Lung (tissue), 12 donors: ENCODE measurements around the gene GLO1. TPM values are rescaled to one million over a fixed set of nuclear protein-coding genes. Genes with fewer than 3 reads are reported as not detected.

ENCODE experiments used
- ATAC-seq: fragments of 200-7000 bp; cut with Tn5 transposase; one replicate; pipeline ENCODE4 v1.9.1; 2020; ENCODE audit warnings: moderate number of reproducible peaks; ENCODE audit not compliant: insufficient read depth, low FRiP score
- DNase-seq, 3 donors: peaks; one replicate each; pipeline ENCODE4 v3.0.0-alpha.2; 2013 to 2017
- H3K27ac ChIP-seq, 2 donors: one replicate each; pipeline ENCODE4 v1.5.1; 2013; ENCODE audit warnings: mild to moderate bottlenecking in 2 of 2, moderate library complexity in 2 of 2, control low read depth in 1 of 2, inconsistent platforms in 1 of 2, low read depth in 1 of 2, low read length in 1 of 2
- H3K27me3 ChIP-seq, 3 donors: one replicate each; pipeline ENCODE4 v1.5.1; 2013; ENCODE audit warnings: low read length in 2 of 3; ENCODE audit not compliant: control insufficient read depth in 3 of 3, insufficient read depth in 3 of 3
- H3K36me3 ChIP-seq, 4 donors: one replicate each; pipeline ENCODE4 v1.5.1; 2013; ENCODE audit warnings: low read length in 4 of 4, mild to moderate bottlenecking in 1 of 4, moderate library complexity in 1 of 4; ENCODE audit not compliant: control insufficient read depth in 4 of 4, insufficient read depth in 4 of 4
- H3K4me1 ChIP-seq, 5 donors: one replicate each; pipeline ENCODE4 v1.5.1; 2013; ENCODE audit warnings: low read length in 5 of 5, mild to moderate bottlenecking in 2 of 5, moderate library complexity in 1 of 5; ENCODE audit not compliant: control insufficient read depth in 5 of 5, insufficient read depth in 5 of 5
- H3K4me3 ChIP-seq: one replicate; pipeline ENCODE4 v1.5.1; 2013; ENCODE audit warnings: mild to moderate bottlenecking, control low read depth, moderate library complexity
- H3K9ac ChIP-seq, 2 donors: one replicate each; pipeline ENCODE4 v1.5.1; 2013; ENCODE audit warnings: low read length in 2 of 2, control low read depth in 1 of 2; ENCODE audit not compliant: insufficient read depth in 1 of 2
- H3K9me3 ChIP-seq, 4 donors: one replicate each; pipeline ENCODE4 v1.5.1; 2013; ENCODE audit warnings: low read length in 3 of 4, mild to moderate bottlenecking in 1 of 4, moderate library complexity in 1 of 4; ENCODE audit not compliant: control insufficient read depth in 4 of 4, insufficient read depth in 3 of 4
- CTCF ChIP-seq: IDR thresholded peaks from 2 replicates; pipeline ENCODE4 v1.5.1; 2012; ENCODE audit warnings: mild to moderate bottlenecking; ENCODE audit errors: control extremely low read depth, extremely low read depth
- WGBS, 2 donors: extraction: QIAGEN DNeasy Blood & Tissue Kit; methylation state at CpG; one replicate each; pipeline ENCODE4 v1.1.7; 2013; 5-methylcytosine and 5-hydroxymethylcytosine counted together
- polyA plus RNA-seq, 2 donors: library from polyadenylated mRNA; stranded (reverse); fragments of 200-250 nt; gene quantifications; one replicate each; pipeline ENCODE4 v1.2.1, GENCODE V29; 2013
- total RNA-seq, 2 donors: library from RNA; depleted of rRNA in 1 of 2; stranded (reverse); fragments of >200 nt in 1 of 2; gene quantifications; one replicate each; pipeline ENCODE4 v1.2.1, GENCODE V29; 2014 to 2021
- donor health status: control.
- donor health status: control.
- donor health status: Bipolar disorder and iron deficiency.
- donor health status: healthy.
- donor health status: DM: yes; HTN: yes; CAD: no.

GLO1 gene
- total and polyA plus RNA-seq, 4 donors: 54.9 to 131 (median 89.3) TPM

GRCh38 chr6:38631186-38631783 lies 71.7 kb downstream of the GLO1 start:
- H3K9me3 ChIP-seq: no peaks in the 10 kb centered on the region
- WGBS, 2 donors: 80 to 82% methylated on average over 3 of the region's 3 CpGs
- H3K36me3 ChIP-seq: no peaks in the 10 kb centered on the region
- no peak overlapping the region for H3K27ac ChIP-seq
- ATAC-seq (no peak), DNase-seq (no peak)
- no peak overlapping the region for H3K9ac ChIP-seq
- H3K4me1 ChIP-seq: peaks cover 0 to 4% (median 0%) of the 10 kb centered on the region in 5 donors
- H3K4me3 ChIP-seq: no peak overlapping the region
- no peak for TF ChIP-seq CTCF
- no peaks in the 10 kb centered on the region for H3K27me3 ChIP-seq

Other genes starting within 250 kb of the GLO1 start
- gene BTBD9, start 63.2 kb downstream of the GLO1 start, total RNA-seq: 10 to 100 TPM; 44.2 to 73.9 TPM
- 10 to 100 TPM in 1 of 2 donors, 1 to 10 TPM in 1; 8.7 to 12.5 TPM for gene BTBD9, start 63.2 kb downstream of the GLO1 start, polyA plus RNA-seq
- gene DNAH8, start 12.2 kb upstream of the GLO1 start, total RNA-seq: under 1 TPM; 0.20 to 0.37 TPM
- under 1 TPM; 0.01 to 0.02 TPM for gene DNAH8, start 12.2 kb upstream of the GLO1 start, polyA plus RNA-seq